Measurements from ENCODE around the gene MYO1D.
A peak's percentile ranks its signal among the peaks of the same experiment; 100 is the strongest.

MYO1D gene

GRCh38 chr17:32483451-32484019 is 393.4 kb downstream of the MYO1D start:
- peaks cover 19% of the 10 kb centered on the region for H3K4me1 Mint-ChIP-seq
- H3K27ac Mint-ChIP-seq: peak overlapping the region; percentile 67
- H3K9me3 Mint-ChIP-seq: no peaks in the 10 kb centered on the region
- DNase-seq (ENCODE audit: low spot score in 2 of 2) (no peak), ATAC-seq (peak; percentile 37)
- H3K4me3 Mint-ChIP-seq: no peak overlapping the region
- H3K36me3 Mint-ChIP-seq: peaks cover 62% of the 10 kb centered on the region

GRCh38 chr17:32482568-32483320 is 394.2 kb downstream of the MYO1D start:
- no peak for DNase-seq (ENCODE audit: low spot score in 2 of 2)
- peaks cover 11% of the 10 kb centered on the region for H3K4me1 Mint-ChIP-seq
- peak overlapping the region; percentile 85 for H3K27ac Mint-ChIP-seq
- H3K4me3 Mint-ChIP-seq: no peak overlapping the region
- no peak for ATAC-seq
- no peaks in the 10 kb centered on the region for H3K9me3 Mint-ChIP-seq
- peaks cover 62% of the 10 kb centered on the region for H3K36me3 Mint-ChIP-seq

GRCh38 chr17:32481193-32481592 is 395.7 kb downstream of the MYO1D start:
- Mint-ChIP-seq H3K27ac (peak overlapping the region; percentile 85), H3K4me1 (peaks cover 6% of the 10 kb centered on the region), H3K4me3 (no peak overlapping the region), H3K36me3 (peaks cover 73% of the 10 kb centered on the region), H3K9me3 (no peaks in the 10 kb centered on the region)
- ATAC-seq: no peak
- DNase-seq (ENCODE audit: low spot score in 2 of 2): no peak

- no peak for DNase-seq (ENCODE audit: low spot score in 2 of 2)
- Mint-ChIP-seq H3K36me3 (peaks cover 94% of the 10 kb centered on the region), H3K27ac (peak overlapping the region; percentile 70), H3K9me3 (no peaks in the 10 kb centered on the region), H3K4me1 (peaks cover 4% of the 10 kb centered on the region), H3K4me3 (no peak overlapping the region)
- ATAC-seq: no peak
Observed at GRCh38 chr17:32479074-32479617, 397.8 kb downstream of the MYO1D start.

GRCh38 chr17:32477220-32477619 is 399.7 kb downstream of the MYO1D start:
- Mint-ChIP-seq H3K27ac (no peak overlapping the region), H3K36me3 (peaks cover 100% of the 10 kb centered on the region), H3K4me1 (no peaks in the 10 kb centered on the region), H3K9me3 (no peaks in the 10 kb centered on the region), H3K4me3 (no peak overlapping the region)
- no peak for ATAC-seq
- no peak for DNase-seq (ENCODE audit: low spot score in 2 of 2)

- Mint-ChIP-seq H3K4me1 (no peaks in the 10 kb centered on the region), H3K9me3 (no peaks in the 10 kb centered on the region), H3K4me3 (no peak overlapping the region), H3K36me3 (peaks cover 100% of the 10 kb centered on the region), H3K27ac (peak overlapping the region; percentile 35)
- ATAC-seq (no peak), DNase-seq (ENCODE audit: low spot score in 2 of 2) (no peak)
Observed at GRCh38 chr17:32475258-32475657, 401.7 kb downstream of the MYO1D start.

- no peak overlapping the region for H3K4me3 Mint-ChIP-seq
- ATAC-seq (no peak), DNase-seq (ENCODE audit: low spot score in 2 of 2) (no peak)
- peaks cover 100% of the 10 kb centered on the region for H3K36me3 Mint-ChIP-seq
- no peak overlapping the region for H3K27ac Mint-ChIP-seq
- H3K4me1 Mint-ChIP-seq: no peaks in the 10 kb centered on the region
- no peaks in the 10 kb centered on the region for H3K9me3 Mint-ChIP-seq
Observed at GRCh38 chr17:32471652-32472051, 405.3 kb downstream of the MYO1D start.

- Mint-ChIP-seq H3K4me3 (no peak overlapping the region), H3K9me3 (no peaks in the 10 kb centered on the region), H3K36me3 (peaks cover 100% of the 10 kb centered on the region), H3K4me1 (no peaks in the 10 kb centered on the region), H3K27ac (peak overlapping the region; percentile 0)
- DNase-seq (ENCODE audit: low spot score in 2 of 2) (no peak), ATAC-seq (no peak)
Observed at GRCh38 chr17:32470405-32471167, 406.3 kb downstream of the MYO1D start.

- peaks cover 100% of the 10 kb centered on the region for H3K36me3 Mint-ChIP-seq
- H3K9me3 Mint-ChIP-seq: no peaks in the 10 kb centered on the region
- no peak for ATAC-seq
- DNase-seq (ENCODE audit: low spot score in 2 of 2): no peak
- no peak overlapping the region for H3K27ac Mint-ChIP-seq
- H3K4me1 Mint-ChIP-seq: no peaks in the 10 kb centered on the region
- H3K4me3 Mint-ChIP-seq: no peak overlapping the region
Observed at GRCh38 chr17:32467949-32468348, 409.0 kb downstream of the MYO1D start.

- Mint-ChIP-seq H3K4me1 (peaks cover 27% of the 10 kb centered on the region), H3K27ac (no peak overlapping the region), H3K36me3 (peaks cover 100% of the 10 kb centered on the region), H3K4me3 (no peak overlapping the region), H3K9me3 (no peaks in the 10 kb centered on the region)
- ATAC-seq (no peak), DNase-seq (ENCODE audit: low spot score in 2 of 2) (no peak)
Observed at GRCh38 chr17:32464374-32464773, 412.6 kb downstream of the MYO1D start.

GRCh38 chr17:32463304-32463703 is 413.6 kb downstream of the MYO1D start:
- peaks cover 100% of the 10 kb centered on the region for H3K36me3 Mint-ChIP-seq
- no peaks in the 10 kb centered on the region for H3K9me3 Mint-ChIP-seq
- DNase-seq (ENCODE audit: low spot score in 2 of 2) (no peak), ATAC-seq (no peak)
- H3K4me3 Mint-ChIP-seq: no peak overlapping the region
- H3K27ac Mint-ChIP-seq: no peak overlapping the region
- peaks cover 35% of the 10 kb centered on the region for H3K4me1 Mint-ChIP-seq

GRCh38 chr17:32461853-32462617 is 414.9 kb downstream of the MYO1D start:
- H3K36me3 Mint-ChIP-seq: peaks cover 100% of the 10 kb centered on the region
- no peaks in the 10 kb centered on the region for H3K9me3 Mint-ChIP-seq
- peak overlapping the region; percentile 30 for H3K27ac Mint-ChIP-seq
- DNase-seq (ENCODE audit: low spot score in 2 of 2): peak; percentile 51 to 79
- peaks cover 43% of the 10 kb centered on the region for H3K4me1 Mint-ChIP-seq
- peak; percentile 80 for ATAC-seq
- H3K4me3 Mint-ChIP-seq: no peak overlapping the region

- Mint-ChIP-seq H3K27ac (peak overlapping the region; percentile 30), H3K4me1 (peaks cover 43% of the 10 kb centered on the region), H3K9me3 (no peaks in the 10 kb centered on the region), H3K4me3 (no peak overlapping the region), H3K36me3 (peaks cover 100% of the 10 kb centered on the region)
- ATAC-seq: peak; percentile 45
- no peak for DNase-seq (ENCODE audit: low spot score in 2 of 2)
Observed at GRCh38 chr17:32461498-32461852, 415.4 kb downstream of the MYO1D start.

GRCh38 chr17:32460054-32460453 is 416.9 kb downstream of the MYO1D start:
- no peaks in the 10 kb centered on the region for H3K9me3 Mint-ChIP-seq
- peaks cover 45% of the 10 kb centered on the region for H3K4me1 Mint-ChIP-seq
- peak overlapping the region; percentile 33 for H3K27ac Mint-ChIP-seq
- ATAC-seq: no peak
- no peak for DNase-seq (ENCODE audit: low spot score in 2 of 2)
- H3K4me3 Mint-ChIP-seq: no peak overlapping the region
- peaks cover 100% of the 10 kb centered on the region for H3K36me3 Mint-ChIP-seq

GRCh38 chr17:32458371-32458770 is 418.6 kb downstream of the MYO1D start:
- Mint-ChIP-seq H3K27ac (peak overlapping the region; percentile 4), H3K9me3 (no peaks in the 10 kb centered on the region), H3K36me3 (peaks cover 100% of the 10 kb centered on the region), H3K4me1 (peaks cover 54% of the 10 kb centered on the region), H3K4me3 (no peak overlapping the region)
- no peak for DNase-seq (ENCODE audit: low spot score in 2 of 2)
- ATAC-seq: peak; percentile 34

Measured in stimulated activated effector memory CD8-positive, alpha-beta T cell treated with anti-CD3 and anti-CD28 coated beads, Interleukin-12 subunit alpha, Interleukin-12 subunit beta, amount 100 ng/mL, for 72 hours (primary cell).